Parathyroid adenoma (tissue), 2 donors: ENCODE data around the gene HPX.

Experiments
- H2AFZ ChIP-seq: fragments of 300-600 bp; sonication (generic); one replicate; pipeline ENCODE4 v1.7.0; 2017; ENCODE audit warnings: antibody characterized with exemption, mild to moderate bottlenecking
- H3K27ac ChIP-seq: fragments of 300-600 bp; sonication (generic); one replicate; pipeline ENCODE4 v1.7.0; 2017
- H3K27me3 ChIP-seq: fragments of 300-600 bp; sonication (generic); one replicate; pipeline ENCODE4 v1.7.0; 2017; ENCODE audit warnings: low read length; ENCODE audit not compliant: control insufficient read depth, insufficient read depth
- H3K36me3 ChIP-seq: fragments of 300-600 bp; sonication (generic); one replicate; pipeline ENCODE4 v1.7.0; 2017; ENCODE audit warnings: low read length; ENCODE audit not compliant: control insufficient read depth, insufficient read depth
- H3K4me1 ChIP-seq: fragments of 300-600 bp; sonication (generic); one replicate; pipeline ENCODE4 v1.7.0; 2017; ENCODE audit warnings: control low read depth
- H3K4me2 ChIP-seq: fragments of 300-600 bp; sonication (generic); one replicate; pipeline ENCODE4 v1.7.0; 2017; ENCODE audit warnings: low read length
- H3K4me3 ChIP-seq: fragments of 300-600 bp; sonication (generic); one replicate; pipeline ENCODE4 v1.7.0; 2017; ENCODE audit warnings: low read depth, low read length
- H3K79me2 ChIP-seq: fragments of 300-600 bp; sonication (generic); one replicate; pipeline ENCODE4 v1.7.0; 2017; ENCODE audit warnings: control low read depth
- H3K9ac ChIP-seq: fragments of 300-600 bp; sonication (generic); one replicate; pipeline ENCODE4 v1.7.0; 2017; ENCODE audit warnings: mild to moderate bottlenecking
- H3K9me3 ChIP-seq: fragments of 300-600 bp; sonication (generic); one replicate; pipeline ENCODE4 v1.7.0; 2017; ENCODE audit warnings: low read length; ENCODE audit not compliant: control insufficient read depth
- CTCF ChIP-seq: fragments of 300-600 bp; sonication (generic); IDR thresholded peaks from one replicate; pipeline ENCODE4 v1.7.0; 2017; ENCODE audit warnings: antibody characterized with exemption, mild to moderate bottlenecking
- donor health status: primary hyperparathyroidism.

The HPX gene

GRCh38 chr11:6420677-6421076 lies 20.1 kb downstream of the HPX start:
- H3K27me3 ChIP-seq, result no peaks in the 10 kb centered on the region
- H3K4me2 ChIP-seq, result no peak overlapping the region
- no peak overlapping the region for H3K9ac ChIP-seq
- no peak for TF ChIP-seq CTCF
- H3K9me3 ChIP-seq, result no peaks in the 10 kb centered on the region
- H3K36me3 ChIP-seq, result no peaks in the 10 kb centered on the region
- no peaks in the 10 kb centered on the region for H3K4me1 ChIP-seq
- H3K27ac ChIP-seq, result no peak overlapping the region
- H3K4me3 ChIP-seq, result no peak overlapping the region
- H3K79me2 ChIP-seq, result peaks cover 6% of the 10 kb centered on the region
- no peak overlapping the region for H2AFZ ChIP-seq

DNA sequence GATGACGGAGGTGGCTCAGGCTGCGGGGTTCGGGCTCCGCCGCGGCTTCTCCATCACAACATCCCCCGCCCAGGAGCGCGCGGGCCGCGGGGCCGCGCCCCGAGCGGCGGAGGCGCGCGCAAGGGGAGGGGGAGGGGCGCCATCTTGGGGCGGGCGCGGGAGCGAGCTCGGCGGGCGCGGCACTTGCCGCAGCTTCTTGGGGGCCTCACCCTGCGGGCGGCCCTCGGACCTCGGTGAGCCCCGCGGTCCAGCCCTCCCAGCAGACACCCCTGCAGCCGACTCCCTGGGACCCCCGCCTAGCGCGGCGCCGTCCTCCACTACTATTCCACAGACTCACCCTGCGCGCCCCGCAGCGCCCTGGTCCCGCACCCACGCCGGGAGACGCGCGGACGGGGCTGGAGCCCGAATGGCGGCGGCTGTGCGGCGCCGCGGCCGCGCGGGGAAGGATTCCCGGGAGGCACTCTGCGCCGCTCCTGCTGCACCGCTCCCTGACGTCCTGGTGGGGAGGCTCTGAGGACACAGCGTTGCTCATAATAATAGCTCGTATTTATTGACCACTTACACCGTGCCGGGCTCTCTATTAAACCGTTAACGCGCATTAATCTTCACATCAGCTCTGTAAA lies 21.7 kb downstream of the HPX start, which contains the start of gene APBB1:
TSS of gene APBB1 (minus strand) at position 86 of the 623 bp plus-strand sequence. CDS start 7,747 bp downstream, outside the sequence.
- Histone ChIP-seq H2AFZ (peak within 1 kb of the TSS; percentile 95), H3K4me1 (no peaks in the 10 kb centered on the region), H3K4me2 (peak within 1 kb of the TSS; percentile 62), H3K36me3 (no peaks in the 10 kb centered on the region), H3K9ac (peak within 1 kb of the TSS; percentile 89), H3K27me3 (no peaks in the 10 kb centered on the region), H3K79me2 (peaks cover 6% of the 10 kb centered on the region), H3K9me3 (no peaks in the 10 kb centered on the region), H3K27ac (peak within 1 kb of the TSS; percentile 75), H3K4me3 (peak within 1 kb of the TSS; percentile 69)
- no peak for TF ChIP-seq CTCF

DNA sequence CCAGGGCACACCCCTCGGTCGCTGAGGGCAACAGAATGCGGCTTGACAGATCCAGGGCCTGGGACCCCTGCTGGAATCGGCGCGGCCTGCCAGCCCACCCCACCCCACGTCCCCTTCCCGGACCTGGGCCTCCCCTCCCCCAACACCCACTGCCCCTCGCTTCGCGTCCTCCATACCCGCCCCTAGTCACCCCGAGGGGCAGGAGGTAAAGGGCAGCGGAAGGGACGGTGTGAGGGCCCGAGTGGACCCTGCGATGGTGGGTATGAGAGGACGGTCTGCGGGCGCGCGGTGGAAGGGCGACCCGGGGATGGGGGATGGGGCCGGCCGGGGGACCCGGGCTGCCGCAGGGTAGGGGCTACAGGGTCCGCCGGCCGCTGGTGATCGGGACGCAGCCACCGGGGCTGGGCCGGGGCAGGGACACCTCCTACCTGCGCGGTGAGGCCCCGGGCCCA lies 22.2 kb downstream of the HPX start:
- no peak for TF ChIP-seq CTCF

GRCh38 chr11:6417907-6418556 lies 22.8 kb downstream of the HPX start:
- Histone ChIP-seq H2AFZ (peak overlapping the region; percentile 95), H3K4me1 (no peaks in the 10 kb centered on the region), H3K27ac (peak overlapping the region; percentile 75), H3K79me2 (peaks cover 6% of the 10 kb centered on the region), H3K36me3 (no peaks in the 10 kb centered on the region), H3K4me3 (peak overlapping the region; percentile 69), H3K9ac (no peak overlapping the region), H3K4me2 (peak overlapping the region; percentile 34), H3K27me3 (no peaks in the 10 kb centered on the region), H3K9me3 (no peaks in the 10 kb centered on the region)
- no peak for TF ChIP-seq CTCF

More for the DNA sequence above, 22.2 kb downstream of the HPX start:
- H3K4me3 ChIP-seq, result peak overlapping the region; percentile 69
- peak overlapping the region; percentile 75 for H3K27ac ChIP-seq
- H3K79me2 ChIP-seq, result peaks cover 6% of the 10 kb centered on the region
- no peaks in the 10 kb centered on the region for H3K4me1 ChIP-seq
- peak overlapping the region; percentile 34 for H3K4me2 ChIP-seq
- no peaks in the 10 kb centered on the region for H3K9me3 ChIP-seq
- peak overlapping the region; percentile 21 for H3K9ac ChIP-seq
- H3K27me3 ChIP-seq, result no peaks in the 10 kb centered on the region
- no peaks in the 10 kb centered on the region for H3K36me3 ChIP-seq
- H2AFZ ChIP-seq, result peak overlapping the region; percentile 95
